Esophagus muscularis mucosa (tissue), 4 donors: Measurements from ENCODE around the gene DLGAP4. TPM values are rescaled to one million over a fixed set of nuclear protein-coding genes. Genes with fewer than 3 reads are reported as not detected.

Experiments used
- DNase-seq: peaks from one replicate; pipeline ENCODE4 v3.0.0-alpha.2; 2017; ENCODE audit errors: extremely low spot score
- H3K27ac ChIP-seq, 4 donors: fragments of 200-600 bp; sonication (generic); replicated peaks in 1 of 4; 1 replicate in 3 of 4; 2 replicates in 1 of 4; pipeline ENCODE4 v1.5.1; 2016 to 2019; ENCODE audit warnings: mild to moderate bottlenecking in 1 of 4
- H3K27me3 ChIP-seq, 4 donors: fragments of 200-600 bp; sonication (generic); one replicate each; pipeline versions ENCODE4 v1.5.1 to v1.6.0; 2016 to 2019
- H3K36me3 ChIP-seq, 4 donors: fragments of 200-600 bp; sonication (generic); one replicate each; pipeline ENCODE4 v1.5.1; 2016 to 2019
- H3K4me1 ChIP-seq, 4 donors: fragments of 200-600 bp; sonication (generic); one replicate each; pipeline ENCODE4 v1.5.1; 2016 to 2019
- H3K4me3 ChIP-seq, 4 donors: fragments of 200-600 bp; sonication (generic); 1 replicate in 2 of 4; 2 replicates in 2 of 4; pipeline ENCODE4 v1.5.1; 2016 to 2019; ENCODE audit warnings: mild to moderate bottlenecking in 4 of 4, moderate library complexity in 1 of 4
- H3K9me3 ChIP-seq, 4 donors: fragments of 200-600 bp; sonication (generic); 1 replicate in 3 of 4; 2 replicates in 1 of 4; pipeline ENCODE4 v1.5.1; 2016 to 2019
- CTCF ChIP-seq, 3 experiments: fragments of 200-600 bp in 2 of 3; fragments of 450-650 bp in 1 of 3; sonication (generic) in 2 of 3; IDR thresholded peaks; one replicate each; pipeline ENCODE4 v1.5.1; 2017 to 2019; ENCODE audit warnings: antibody characterized with exemption in 3 of 3, mild to moderate bottlenecking in 2 of 3, moderate library complexity in 1 of 3
- EP300 ChIP-seq: sonication (generic); formaldehyde crosslinking; IDR thresholded peaks from one replicate; pipeline ENCODE4 v1.6.1; 2017; ENCODE audit warnings: antibody characterized with exemption
- POLR2A ChIP-seq: fragments of 450-650 bp; IDR thresholded peaks from one replicate; pipeline ENCODE4 v1.6.1; 2017; ENCODE audit warnings: antibody characterized with exemption, moderate library complexity, mild to moderate bottlenecking, low read depth
- POLR2AphosphoS5 ChIP-seq, 2 donors: sonication (generic); formaldehyde crosslinking; IDR thresholded peaks; one replicate each; pipeline ENCODE4 v1.6.1; 2017; ENCODE audit warnings: antibody characterized with exemption in 2 of 2
- WGBS: methylation state at CpG from one replicate; pipeline ENCODE4 v1.1.5; 2018; 5-methylcytosine and 5-hydroxymethylcytosine counted together
- intact Hi-C: fragments of 100-400 bp; cut with DNase I; formaldehyde crosslinking; loops from one replicate; pipeline ENCODE4 v1.15.1; 2023
- total RNA-seq, 4 donors: library from RNA; depleted of rRNA; stranded (reverse); fragments of >200 nt; gene quantifications; one replicate each; pipeline versions ENCODE4 v1.1.0 to v1.2.1, GENCODE V29; 2016

Gene DLGAP4
- total RNA-seq, 4 donors from 2014 or later = 43.6 to 90.0 (median 48.8) TPM

- Histone ChIP-seq H3K9me3 (no peaks in the 10 kb centered on the region), H3K27ac (no peak overlapping the region), H3K4me3 (no peak overlapping the region), H3K27me3 (peaks cover 0 to 79% (median 8%) of the 10 kb centered on the region in 4 donors), H3K4me1 (no peaks in the 10 kb centered on the region), H3K36me3 (no peaks in the 10 kb centered on the region)
- no peak for TF ChIP-seq POLR2A
- no peak for TF ChIP-seq EP300
- no peak for TF ChIP-seq POLR2AphosphoS5 (IDR thresholded peaks at IDR 0.05)
- no peak for TF ChIP-seq CTCF (IDR thresholded peaks at IDR 0.05)
- intact Hi-C loops = no loop called here
- WGBS = 87% methylated on average over 11 of the region's 11 CpGs
- no peak for DNase-seq
Observed at GRCh38 chr20:36298795-36299339, 7.3 kb upstream of the DLGAP4 start.

- TF ChIP-seq POLR2A (no peak), CTCF (IDR thresholded peaks at IDR 0.05) (no peak), EP300 (no peak), POLR2AphosphoS5 (IDR thresholded peaks at IDR 0.05) (no peak)
- DNase-seq = no peak
- Histone ChIP-seq H3K27me3 (peaks cover 0 to 84% (median 9%) of the 10 kb centered on the region in 4 donors), H3K36me3 (no peaks in the 10 kb centered on the region), H3K4me1 (no peaks in the 10 kb centered on the region), H3K4me3 (no peak overlapping the region), H3K27ac (no peak overlapping the region), H3K9me3 (no peaks in the 10 kb centered on the region)
- WGBS = 74% methylated on average over 4 of the region's 4 CpGs
- intact Hi-C loops = no loop called here
Observed at GRCh38 chr20:36299459-36299858, 6.7 kb upstream of the DLGAP4 start.

GRCh38 chr20:36301359-36302119 is 4.6 kb upstream of the DLGAP4 start:
- H3K9me3 ChIP-seq = no peaks in the 10 kb centered on the region
- H3K4me1 ChIP-seq = peaks cover 4 to 13% (median 10%) of the 10 kb centered on the region in 4 donors
- no peaks in the 10 kb centered on the region for H3K36me3 ChIP-seq
- intact Hi-C loops = no loop called here
- DNase-seq = no peak
- H3K4me3 ChIP-seq = no peak overlapping the region
- TF ChIP-seq CTCF (IDR thresholded peaks at IDR 0.05) = no peak
- TF ChIP-seq EP300 = no peak
- no peak for TF ChIP-seq POLR2A
- TF ChIP-seq POLR2AphosphoS5 (IDR thresholded peaks at IDR 0.05) = no peak
- 64% methylated on average over 7 of the region's 7 CpGs for WGBS
- H3K27me3 ChIP-seq = peaks cover 0 to 91% (median 25%) of the 10 kb centered on the region in 4 donors
- no peak overlapping the region for H3K27ac ChIP-seq

- no peak for DNase-seq
- no peak overlapping the region for H3K27ac ChIP-seq
- WGBS = 32% methylated on average over 14 of the region's 14 CpGs
Observed at GRCh38 chr20:36303020-36303595, 3.0 kb upstream of the DLGAP4 start.

More at GRCh38 chr20:36303020-36303595, 3.0 kb upstream of the DLGAP4 start:
- no peaks in the 10 kb centered on the region for H3K36me3 ChIP-seq
- no peak overlapping the region for H3K4me3 ChIP-seq
- H3K9me3 ChIP-seq = no peaks in the 10 kb centered on the region
- peaks cover 0 to 92% (median 41%) of the 10 kb centered on the region in 4 donors for H3K27me3 ChIP-seq
- peaks cover 9 to 22% (median 18%) of the 10 kb centered on the region in 4 donors for H3K4me1 ChIP-seq
- intact Hi-C loops = no loop called here
- TF ChIP-seq EP300 (no peak), POLR2AphosphoS5 (IDR thresholded peaks at IDR 0.05) (no peak), CTCF (IDR thresholded peaks at IDR 0.05) (no peak), POLR2A (no peak)
